K562 (cell line): Measurements from ENCODE around the gene BMP10.

Experiments used
- CEBPB ChIP-seq: fragments of 450-650 bp; IDR thresholded peaks from 2 replicates; pipeline ENCODE4 v1.6.1; 2016; ENCODE audit warnings: missing genetic modification characterization, missing compliant biosample characterization
- ZNF696 ChIP-seq: fragments of 250-450 bp; sonication (Bioruptor Pico); conservative IDR thresholded peaks from 2 replicates; pipeline ENCODE4 v1.4.0; 2020; ENCODE audit warnings: mild to moderate bottlenecking, moderate library complexity
- TF ChIP-seq, protein P1 (sequence below): fragments of 250-450 bp; sonication (Bioruptor Pico); IDR thresholded peaks from 2 replicates; pipeline ENCODE4 v1.5.0; 2022; ENCODE audit warnings: mild to moderate bottlenecking
- TF ChIP-seq, protein P2 (sequence below), 3 experiments: IDR thresholded peaks in 2 of 3; conservative IDR thresholded peaks in 1 of 3; 2 replicates each; pipeline ENCODE4 v1.5.1; 2011 to 2012; ENCODE audit warnings: low read length in 3 of 3, mild to moderate bottlenecking in 3 of 3, control low read depth in 2 of 3, improper control_type of control experiment in 1 of 3, inconsistent platforms in 1 of 3, low read depth in 1 of 3, mixed read lengths in 1 of 3, moderate library complexity in 1 of 3; ENCODE audit not compliant: insufficient read depth in 2 of 3

DNA sequence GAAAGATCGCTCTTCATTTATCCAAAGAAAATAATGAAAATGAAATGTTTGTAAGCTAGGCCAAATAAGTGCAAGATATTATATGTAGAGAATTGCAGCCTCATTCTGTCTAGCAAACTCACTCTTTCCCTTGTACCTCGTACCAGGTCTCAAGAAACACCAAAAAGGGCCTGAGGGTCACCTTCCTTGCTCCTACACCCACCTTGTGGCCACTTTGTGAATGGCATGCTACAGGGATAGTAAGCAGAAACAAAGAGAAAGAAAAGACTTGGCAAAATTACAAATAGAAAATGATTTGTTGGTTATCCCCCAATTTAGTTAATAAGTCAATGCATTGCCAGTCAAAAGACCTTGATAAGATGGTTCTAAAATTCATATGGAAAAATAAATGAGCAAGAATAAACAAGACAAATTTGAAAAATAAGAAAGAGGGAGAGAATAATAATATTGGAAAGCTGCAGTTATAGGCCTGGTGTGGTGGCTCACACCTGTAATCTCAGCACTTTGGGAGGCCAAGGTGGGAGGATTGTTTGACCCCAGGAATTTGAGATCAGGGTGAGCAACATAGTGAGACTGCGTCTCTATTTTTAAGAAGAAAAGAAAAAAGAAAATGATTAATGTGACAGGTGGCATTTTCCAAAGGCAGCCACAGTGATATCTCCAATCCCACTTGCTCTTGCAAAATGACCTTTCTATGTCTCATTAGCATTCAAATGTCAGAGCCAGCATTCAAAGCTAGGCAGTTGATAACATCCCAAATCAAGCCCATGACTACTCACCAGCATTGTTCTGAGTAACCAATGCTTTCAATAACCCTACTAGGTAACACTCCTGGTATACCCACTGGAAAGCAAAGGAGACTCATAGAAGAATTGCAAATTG lies 38.8 kb upstream of the BMP10 start:
- TF ChIP-seq ZNF696 (CRISPR knock-in tag) = no peak
- TF ChIP-seq, protein P1, sequence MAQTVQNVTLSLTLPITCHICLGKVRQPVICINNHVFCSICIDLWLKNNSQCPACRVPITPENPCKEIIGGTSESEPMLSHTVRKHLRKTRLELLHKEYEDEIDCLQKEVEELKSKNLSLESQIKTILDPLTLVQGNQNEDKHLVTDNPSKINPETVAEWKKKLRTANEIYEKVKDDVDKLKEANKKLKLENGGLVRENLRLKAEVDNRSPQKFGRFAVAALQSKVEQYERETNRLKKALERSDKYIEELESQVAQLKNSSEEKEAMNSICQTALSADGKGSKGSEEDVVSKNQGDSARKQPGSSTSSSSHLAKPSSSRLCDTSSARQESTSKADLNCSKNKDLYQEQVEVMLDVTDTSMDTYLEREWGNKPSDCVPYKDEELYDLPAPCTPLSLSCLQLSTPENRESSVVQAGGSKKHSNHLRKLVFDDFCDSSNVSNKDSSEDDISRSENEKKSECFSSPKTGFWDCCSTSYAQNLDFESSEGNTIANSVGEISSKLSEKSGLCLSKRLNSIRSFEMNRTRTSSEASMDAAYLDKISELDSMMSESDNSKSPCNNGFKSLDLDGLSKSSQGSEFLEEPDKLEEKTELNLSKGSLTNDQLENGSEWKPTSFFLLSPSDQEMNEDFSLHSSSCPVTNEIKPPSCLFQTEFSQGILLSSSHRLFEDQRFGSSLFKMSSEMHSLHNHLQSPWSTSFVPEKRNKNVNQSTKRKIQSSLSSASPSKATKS (CRISPR knock-in tag) = no peak
- peak; percentile 38; the same call in 1 of the 2 replicates for TF ChIP-seq CEBPB (tag)
- TF ChIP-seq, protein P2, sequence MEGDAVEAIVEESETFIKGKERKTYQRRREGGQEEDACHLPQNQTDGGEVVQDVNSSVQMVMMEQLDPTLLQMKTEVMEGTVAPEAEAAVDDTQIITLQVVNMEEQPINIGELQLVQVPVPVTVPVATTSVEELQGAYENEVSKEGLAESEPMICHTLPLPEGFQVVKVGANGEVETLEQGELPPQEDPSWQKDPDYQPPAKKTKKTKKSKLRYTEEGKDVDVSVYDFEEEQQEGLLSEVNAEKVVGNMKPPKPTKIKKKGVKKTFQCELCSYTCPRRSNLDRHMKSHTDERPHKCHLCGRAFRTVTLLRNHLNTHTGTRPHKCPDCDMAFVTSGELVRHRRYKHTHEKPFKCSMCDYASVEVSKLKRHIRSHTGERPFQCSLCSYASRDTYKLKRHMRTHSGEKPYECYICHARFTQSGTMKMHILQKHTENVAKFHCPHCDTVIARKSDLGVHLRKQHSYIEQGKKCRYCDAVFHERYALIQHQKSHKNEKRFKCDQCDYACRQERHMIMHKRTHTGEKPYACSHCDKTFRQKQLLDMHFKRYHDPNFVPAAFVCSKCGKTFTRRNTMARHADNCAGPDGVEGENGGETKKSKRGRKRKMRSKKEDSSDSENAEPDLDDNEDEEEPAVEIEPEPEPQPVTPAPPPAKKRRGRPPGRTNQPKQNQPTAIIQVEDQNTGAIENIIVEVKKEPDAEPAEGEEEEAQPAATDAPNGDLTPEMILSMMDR (IDR thresholded peaks at IDR 0.05 in 2 of 3, conservative IDR thresholded peaks at IDR 0.05 in 1 of 3; ENCODE audit: insufficient read depth in 2 of 3, low read depth in 1 of 3, low read length in 3 of 3) = peak; percentile 79 to 86 (median 80)
